ENCODE data around the gene TMTC4.
"Not testable (repeated sequence)": the region's sequence is repeated elsewhere in the genome, so short reads cannot be mapped to it uniquely, and the experiment has no call there.

TMTC4 gene

GRCh38 chr13:100674572-100674871 lies at the start of gene TMTC4:
TMTC4 (minus strand) TSS chr13:100674795; CDS start chr13:100670362, 4,433 bp downstream.
- no peak for DNase-seq (ENCODE audit: low read depth)

DNA sequence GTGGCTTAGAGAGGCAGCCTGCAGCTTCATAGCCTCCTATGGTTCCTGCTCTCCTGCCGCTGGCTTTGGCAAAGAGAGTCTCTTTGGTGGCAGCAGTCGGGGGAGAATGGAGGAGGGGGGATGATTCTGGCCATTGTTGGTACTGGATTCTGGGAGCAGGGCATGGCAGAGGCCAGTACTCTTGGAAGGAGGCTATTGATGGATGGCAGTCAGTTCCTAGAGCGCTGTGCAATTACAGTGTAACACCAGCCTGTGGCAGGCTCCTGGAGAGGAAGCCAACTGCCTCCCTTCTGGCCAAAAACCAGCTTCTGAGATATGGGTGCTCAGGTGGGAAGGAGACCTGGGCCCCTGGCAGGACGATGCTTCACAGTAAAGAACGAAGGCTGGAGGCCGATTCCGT lies 47.9 kb upstream of the TMTC4 start:
- no peak for DNase-seq (ENCODE audit: low read depth)

DNA sequence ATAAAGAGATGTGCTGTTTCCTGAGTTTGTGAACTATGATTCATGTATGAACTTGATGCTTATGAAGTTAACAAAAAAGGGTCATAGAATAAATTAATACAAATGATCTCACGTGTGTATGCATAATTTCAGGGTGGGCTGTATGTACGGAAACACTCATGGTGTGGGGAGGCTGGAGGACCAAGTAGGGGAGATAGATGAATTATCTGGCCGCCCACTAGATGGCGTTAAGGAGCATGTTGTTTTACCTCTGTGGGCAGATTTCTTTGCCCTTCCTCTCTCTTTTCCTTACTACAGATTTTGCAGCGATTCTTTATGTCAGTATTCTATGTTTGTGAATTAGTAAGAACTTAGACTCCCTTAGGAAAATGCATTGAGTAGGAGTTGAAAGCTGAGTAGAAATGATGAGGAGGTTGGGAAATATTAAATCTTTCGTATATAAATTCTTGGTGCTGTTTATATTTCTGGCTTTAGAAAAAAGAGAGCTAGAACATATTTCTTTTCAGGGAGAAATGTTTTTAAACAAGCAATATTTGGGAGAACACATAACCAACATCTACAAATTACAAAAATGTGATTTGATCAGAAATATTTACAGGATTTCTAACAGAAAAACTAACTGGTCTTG lies 47.4 kb upstream of the TMTC4 start:
- peak; percentile 20 for DNase-seq (ENCODE audit: low read depth)

- no peak for DNase-seq (ENCODE audit: low read depth)
Observed at GRCh38 chr13:100715604-100716003, 41.0 kb upstream of the TMTC4 start.

GRCh38 chr13:100714478-100714877 lies 39.9 kb upstream of the TMTC4 start:
- DNase-seq (ENCODE audit: low read depth) = no peak

DNA sequence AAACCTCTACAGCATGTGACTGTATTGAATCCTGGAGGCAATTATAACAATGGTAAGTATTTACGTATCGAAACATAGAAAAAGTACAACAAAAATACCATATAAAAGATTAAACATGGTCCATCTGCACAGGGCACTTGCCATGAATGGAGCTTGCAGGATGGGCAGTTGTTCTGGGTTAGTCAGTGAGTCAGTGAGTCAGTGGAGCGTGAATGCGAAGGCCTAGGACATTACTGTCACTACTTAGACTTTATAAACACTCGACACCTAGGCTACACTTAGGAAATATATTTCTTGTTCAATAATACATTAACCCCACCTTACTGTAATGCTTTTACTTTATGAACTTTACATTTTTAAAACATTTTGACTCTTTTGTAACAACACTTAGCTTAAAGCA lies 35.6 kb upstream of the TMTC4 start:
- no peak for DNase-seq (ENCODE audit: low read depth)

GRCh38 chr13:100707818-100708740 lies 33.5 kb upstream of the TMTC4 start:
- no peak for DNase-seq (ENCODE audit: low read depth)

DNA sequence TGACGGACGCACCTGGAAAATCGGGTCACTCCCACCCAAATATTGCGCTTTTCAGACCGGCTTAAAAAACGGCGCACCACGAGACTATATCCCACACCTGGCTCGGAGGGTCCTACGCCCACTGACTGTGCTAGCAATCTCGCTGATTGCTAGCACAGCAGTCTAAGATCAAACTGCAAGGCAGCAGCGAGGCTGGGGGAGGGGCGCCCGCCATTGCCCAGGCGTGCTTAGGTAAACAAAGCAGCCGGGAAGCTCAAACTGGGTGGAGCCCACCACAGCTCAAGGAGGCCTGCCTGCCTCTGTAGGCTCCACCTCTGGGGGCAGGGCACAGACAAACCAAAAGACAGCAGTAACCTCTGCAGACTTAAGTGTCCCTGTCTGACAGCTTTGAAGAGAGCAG lies 23.7 kb upstream of the TMTC4 start:
- not testable (repeated sequence) for DNase-seq (ENCODE audit: low read depth)

DNA sequence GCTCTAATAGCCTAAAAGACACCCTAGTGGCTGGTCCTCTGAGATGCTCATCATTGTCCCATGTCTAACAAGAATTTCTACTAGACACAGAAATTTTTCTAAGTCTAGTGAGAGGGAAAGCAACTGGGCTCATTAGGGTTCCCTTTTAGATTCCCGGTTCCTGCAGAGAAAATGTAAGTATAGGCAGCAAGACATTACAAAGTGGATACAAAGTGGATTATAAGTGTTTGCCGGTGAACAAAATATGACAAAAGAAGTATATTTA lies 20.8 kb upstream of the TMTC4 start:
- DNase-seq (ENCODE audit: low read depth) = no peak

GRCh38 chr13:100694722-100695508 lies 20.3 kb upstream of the TMTC4 start:
- DNase-seq (ENCODE audit: low read depth) = no peak

DNA sequence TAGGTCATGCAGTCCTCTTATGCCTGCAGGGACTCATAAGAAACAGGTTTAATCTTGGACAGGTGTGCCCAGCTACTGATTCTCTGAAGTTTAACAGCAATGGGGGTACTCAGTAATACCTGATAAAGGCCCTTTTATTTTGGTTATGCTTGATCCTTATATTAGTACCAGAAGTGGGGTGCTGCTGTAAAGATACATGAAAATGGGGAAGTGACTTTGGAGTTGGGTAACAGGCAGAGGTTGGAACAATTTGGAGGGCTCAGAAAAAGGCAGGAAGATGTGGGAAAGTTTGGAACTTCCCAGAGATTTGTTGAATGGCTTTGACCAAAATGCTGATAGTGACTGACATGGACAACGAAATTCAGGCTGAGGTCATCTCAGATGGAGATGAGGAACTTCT lies 14.6 kb upstream of the TMTC4 start:
- no peak for DNase-seq (ENCODE audit: low read depth)

DNA sequence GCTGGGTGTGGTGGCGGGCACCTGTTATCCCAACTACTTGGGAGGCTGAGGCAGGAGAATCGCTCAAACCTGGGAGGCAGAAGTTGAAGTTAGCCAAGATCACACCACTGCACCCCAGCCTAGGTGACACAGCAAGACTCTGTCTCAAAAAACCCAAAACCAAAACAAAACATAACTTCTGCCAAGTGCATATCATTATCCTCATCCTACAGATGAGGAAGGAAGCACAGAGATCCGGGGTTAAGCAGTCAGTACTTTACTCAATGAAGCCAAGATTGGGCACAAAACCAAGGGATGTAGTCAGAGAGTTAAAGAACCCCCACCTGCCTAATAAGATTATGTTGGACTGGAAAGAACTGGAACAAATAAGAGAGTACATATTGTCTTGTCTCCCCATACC lies 5.5 kb upstream of the TMTC4 start:
- DNase-seq (ENCODE audit: low read depth) = no peak

GRCh38 chr13:100677128-100677527 lies 2.5 kb upstream of the TMTC4 start:
- not testable (repeated sequence) for DNase-seq (ENCODE audit: low read depth)

DNA sequence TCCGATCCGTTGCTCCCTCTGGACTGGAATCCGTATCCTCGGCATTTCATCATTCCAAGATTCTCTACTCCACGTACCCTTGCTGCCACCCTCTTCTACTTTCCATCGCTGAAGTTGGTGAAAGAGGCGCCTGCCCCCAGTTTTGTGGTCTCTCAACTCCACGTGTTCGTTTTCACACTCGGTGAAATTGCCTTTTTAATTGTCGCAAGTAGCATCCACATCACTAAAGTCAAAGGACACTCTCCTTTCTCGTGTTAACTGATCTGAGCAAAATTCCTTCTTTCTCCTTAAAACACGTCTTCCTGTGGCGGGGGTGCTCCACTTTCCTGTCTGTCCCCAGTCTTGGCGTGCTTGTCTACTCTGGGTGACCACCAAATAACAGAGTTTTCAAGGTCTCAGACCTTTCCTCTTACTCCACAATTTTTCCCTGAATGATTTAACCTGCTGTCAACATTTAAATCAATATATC lies 1.1 kb upstream of the TMTC4 start:
- no peak for DNase-seq (ENCODE audit: low read depth)

- peak; percentile 93 for DNase-seq (ENCODE audit: low read depth)
Observed at GRCh38 chr13:100674872-100675660, 471 bp upstream of the TMTC4 start.

- DNase-seq (ENCODE audit: low read depth) = peak; percentile 53
Observed at GRCh38 chr13:100673713-100674571, 653 bp downstream of the TMTC4 start.

- DNase-seq (ENCODE audit: low read depth) = no peak
Observed at GRCh38 chr13:100673376-100673712, 1.3 kb downstream of the TMTC4 start.

- no peak for DNase-seq (ENCODE audit: low read depth)
Observed at GRCh38 chr13:100671389-100672182, 3.0 kb downstream of the TMTC4 start.

DNA sequence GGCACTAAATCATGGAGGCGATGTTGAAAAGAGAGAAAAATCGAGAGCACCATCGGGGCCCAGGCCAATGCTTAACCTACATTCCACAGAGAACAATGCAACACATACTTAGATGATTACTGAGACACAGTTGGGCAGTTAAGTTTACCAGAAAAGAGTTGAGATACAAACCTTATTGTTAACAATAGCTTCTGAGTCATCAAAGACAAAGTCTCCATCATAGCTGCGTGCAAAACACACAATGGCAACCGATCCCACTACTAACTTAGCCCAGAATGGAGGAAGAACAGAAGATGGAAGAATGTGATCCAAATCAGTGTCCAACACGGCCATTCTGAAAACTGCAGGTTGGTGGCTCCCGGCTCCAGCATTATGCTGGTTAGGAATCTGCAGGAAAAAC lies 6.2 kb downstream of the TMTC4 start:
- DNase-seq (ENCODE audit: low read depth) = no peak

- no peak for DNase-seq (ENCODE audit: low read depth)
Observed at GRCh38 chr13:100667894-100668293, 6.7 kb downstream of the TMTC4 start.

DNA sequence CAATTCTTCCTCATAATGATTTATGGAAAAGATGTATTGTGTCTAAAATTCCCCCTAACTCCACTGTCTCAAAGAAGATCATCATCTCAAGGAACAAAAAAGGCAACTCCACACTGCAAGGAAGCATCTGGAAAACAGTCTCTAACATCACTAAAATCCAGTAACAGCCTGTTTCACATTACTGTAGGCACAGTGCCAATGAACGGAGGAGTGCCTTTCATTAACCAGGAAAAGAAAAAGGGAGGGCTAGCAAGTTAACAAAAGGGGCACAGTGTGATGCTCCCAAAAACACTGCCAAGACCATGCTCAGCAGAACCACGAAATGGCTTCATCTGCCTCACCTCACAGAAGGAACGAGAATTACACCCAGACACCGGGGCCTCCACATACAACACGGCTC lies 8.5 kb downstream of the TMTC4 start:
- no peak for DNase-seq (ENCODE audit: low read depth)

Data from GM04504 (cell line).